HepG2 (cell line): ENCODE data around the gene HAGHL. TPM values are rescaled to one million over a fixed set of nuclear protein-coding genes. Genes with fewer than 3 reads are reported as not detected.
A peak's percentile ranks its signal among the peaks of the same experiment; 100 is the strongest.

ENCODE experiments used
- ELF1 ChIP-seq: sonication (generic); formaldehyde crosslinking; IDR thresholded peaks from 2 replicates; pipeline ENCODE4 v1.4.0; 2020; ENCODE audit warnings: missing genetic modification reagents
- KLF12 ChIP-seq: sonication (generic); formaldehyde crosslinking; IDR thresholded peaks from 2 replicates; pipeline ENCODE4 v1.4.0; 2020; ENCODE audit warnings: missing genetic modification reagents, borderline replicate concordance
- MAX ChIP-seq: IDR thresholded peaks from 2 replicates; pipeline ENCODE4 v1.6.1; 2012; ENCODE audit warnings: inconsistent platforms
- NFIB ChIP-seq: sonication (generic); formaldehyde crosslinking; IDR thresholded peaks from 2 replicates; pipeline ENCODE4 v1.9.0; 2021; ENCODE audit warnings: missing genetic modification reagents, mild to moderate bottlenecking, borderline replicate concordance
- RBFOX2 ChIP-seq: fragments of 200-400 bp; formaldehyde crosslinking; IDR thresholded peaks from 2 replicates; pipeline ENCODE4 v1.6.1; 2017; ENCODE audit warnings: low read depth, mild to moderate bottlenecking, low read length
- SIN3A ChIP-seq: IDR thresholded peaks from 2 replicates; pipeline ENCODE4 v1.6.1; 2011; ENCODE audit warnings: low read depth, mild to moderate bottlenecking, control low read depth, low read length, borderline replicate concordance
- SOX6 ChIP-seq, 2 experiments: fragments of 450-650 bp in 1 of 2; sonication (generic) in 1 of 2; formaldehyde crosslinking in 1 of 2; IDR thresholded peaks; 2 replicates each; pipeline versions ENCODE4 v1.4.0 to v1.6.1; 2017 to 2020; ENCODE audit warnings: antibody characterized with exemption in 1 of 2, mild to moderate bottlenecking in 1 of 2, missing genetic modification reagents in 1 of 2
- TBL1XR1 ChIP-seq: fragments of 150-350 bp; IDR thresholded peaks from 2 replicates; pipeline ENCODE4 v1.6.1; 2014; ENCODE audit warnings: borderline replicate concordance, low read length; ENCODE audit not compliant: partially characterized antibody
- TBX3 ChIP-seq: fragments of 450-650 bp; IDR thresholded peaks from 2 replicates; pipeline ENCODE4 v1.6.1; 2017; ENCODE audit warnings: antibody characterized with exemption, mild to moderate bottlenecking, inconsistent platforms, borderline replicate concordance
- TEAD3 ChIP-seq: optimal IDR thresholded peaks from 2 replicates; pipeline ENCODE3; 2016; ENCODE audit warnings: borderline replicate concordance
- ZBTB20 ChIP-seq: sonication (generic); formaldehyde crosslinking; IDR thresholded peaks from 2 replicates; pipeline ENCODE4 v1.8.1; 2023; ENCODE audit warnings: missing genetic modification reagents, low read depth, mild to moderate bottlenecking, borderline replicate concordance
- ZNF441 ChIP-seq: sonication (generic); formaldehyde crosslinking; IDR thresholded peaks from 2 replicates; pipeline ENCODE4 v1.7.0; 2021; ENCODE audit warnings: missing genetic modification reagents, borderline replicate concordance
- polyA plus RNA-seq, 8 experiments: library from polyadenylated mRNA; depleted of rRNA in 3 of 8; stranded (reverse) in 7 of 8; unstranded in 1 of 8; fragments of >200 nt; fragmentation: Illumina TruSeq in 4 of 8; extraction: Trizol in 4 of 8; gene quantifications; 2 replicates each; pipeline versions ENCODE4 v1.2.1 to v1.2.3, GENCODE V29; 2011 to 2016; ENCODE audit warnings: low read depth in 4 of 8, missing spikeins in 1 of 8, mixed read lengths in 1 of 8; ENCODE audit not compliant: insufficient read depth in 1 of 8
- total RNA-seq, 5 experiments: library from RNA; depleted of rRNA; stranded (reverse); fragments of >200 nt; fragmentation: Illumina TruSeq; extraction: Trizol; gene quantifications; 2 replicates each; pipeline ENCODE4 v1.2.3, GENCODE V29; 2016; ENCODE audit warnings: low read depth in 1 of 5
- TF ChIP-seq, protein P1 (sequence below): sonication (generic); formaldehyde crosslinking; IDR thresholded peaks from 2 replicates; pipeline ENCODE4 v1.4.0; 2020; ENCODE audit warnings: missing genetic modification reagents
- TF ChIP-seq, protein P2 (sequence below): sonication (generic); formaldehyde crosslinking; IDR thresholded peaks from 2 replicates; pipeline ENCODE4 v1.8.1; 2023; ENCODE audit warnings: mild to moderate bottlenecking, missing genetic modification reagents

Gene HAGHL
- total and polyA plus RNA-seq, 2 of the 13 experiments (the other 11 are each of a cell fraction or from before 2014, with no cell fraction given): 3.4 to 8.4 TPM

DNA sequence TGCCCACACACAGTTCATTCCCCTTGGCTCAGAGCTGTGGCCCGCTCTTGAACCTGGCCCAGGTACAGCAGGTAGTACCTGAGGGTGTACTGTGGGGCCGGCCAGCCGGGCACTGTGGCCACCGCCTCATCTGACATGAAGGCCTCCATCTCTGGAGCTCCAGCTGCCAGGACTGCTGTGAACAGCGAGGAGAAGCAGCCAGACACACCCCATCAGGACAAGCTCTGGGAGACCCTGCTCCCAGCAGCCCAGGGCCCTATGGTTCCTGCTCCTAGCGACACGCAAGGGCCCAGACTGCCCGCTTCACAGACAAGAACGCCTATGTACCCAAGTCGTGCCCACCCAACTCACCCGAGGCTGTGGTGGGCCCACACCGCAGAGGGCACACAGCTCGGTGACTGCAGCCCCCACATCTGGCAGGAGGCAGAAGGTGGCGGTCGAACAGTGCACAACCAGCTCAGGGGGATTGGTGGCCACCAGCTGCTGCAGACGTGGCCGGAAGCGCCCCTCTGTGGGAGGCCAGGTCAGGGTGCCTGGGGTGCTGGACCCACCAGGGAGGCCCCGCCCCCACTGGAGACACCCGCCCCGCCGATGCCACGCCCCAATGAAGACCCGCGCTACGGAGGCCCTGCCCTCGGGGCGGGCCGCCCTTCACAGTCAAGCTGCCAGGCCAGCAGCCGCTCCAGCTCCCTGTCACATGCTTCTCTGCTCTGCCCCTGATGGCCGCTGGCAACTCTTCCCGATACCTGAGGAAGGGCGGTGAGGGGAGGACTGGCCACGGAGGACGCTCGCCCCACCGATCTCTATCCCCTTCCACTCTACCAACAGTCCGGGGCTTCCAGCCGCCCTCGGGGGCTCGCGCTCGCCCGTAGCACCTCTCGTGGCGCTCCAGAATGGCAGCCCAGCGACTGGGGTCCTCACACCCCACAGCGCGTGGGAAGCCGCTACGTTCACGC lies 47.8 kb upstream of the HAGHL start (continued):
- TF ChIP-seq, protein P1, sequence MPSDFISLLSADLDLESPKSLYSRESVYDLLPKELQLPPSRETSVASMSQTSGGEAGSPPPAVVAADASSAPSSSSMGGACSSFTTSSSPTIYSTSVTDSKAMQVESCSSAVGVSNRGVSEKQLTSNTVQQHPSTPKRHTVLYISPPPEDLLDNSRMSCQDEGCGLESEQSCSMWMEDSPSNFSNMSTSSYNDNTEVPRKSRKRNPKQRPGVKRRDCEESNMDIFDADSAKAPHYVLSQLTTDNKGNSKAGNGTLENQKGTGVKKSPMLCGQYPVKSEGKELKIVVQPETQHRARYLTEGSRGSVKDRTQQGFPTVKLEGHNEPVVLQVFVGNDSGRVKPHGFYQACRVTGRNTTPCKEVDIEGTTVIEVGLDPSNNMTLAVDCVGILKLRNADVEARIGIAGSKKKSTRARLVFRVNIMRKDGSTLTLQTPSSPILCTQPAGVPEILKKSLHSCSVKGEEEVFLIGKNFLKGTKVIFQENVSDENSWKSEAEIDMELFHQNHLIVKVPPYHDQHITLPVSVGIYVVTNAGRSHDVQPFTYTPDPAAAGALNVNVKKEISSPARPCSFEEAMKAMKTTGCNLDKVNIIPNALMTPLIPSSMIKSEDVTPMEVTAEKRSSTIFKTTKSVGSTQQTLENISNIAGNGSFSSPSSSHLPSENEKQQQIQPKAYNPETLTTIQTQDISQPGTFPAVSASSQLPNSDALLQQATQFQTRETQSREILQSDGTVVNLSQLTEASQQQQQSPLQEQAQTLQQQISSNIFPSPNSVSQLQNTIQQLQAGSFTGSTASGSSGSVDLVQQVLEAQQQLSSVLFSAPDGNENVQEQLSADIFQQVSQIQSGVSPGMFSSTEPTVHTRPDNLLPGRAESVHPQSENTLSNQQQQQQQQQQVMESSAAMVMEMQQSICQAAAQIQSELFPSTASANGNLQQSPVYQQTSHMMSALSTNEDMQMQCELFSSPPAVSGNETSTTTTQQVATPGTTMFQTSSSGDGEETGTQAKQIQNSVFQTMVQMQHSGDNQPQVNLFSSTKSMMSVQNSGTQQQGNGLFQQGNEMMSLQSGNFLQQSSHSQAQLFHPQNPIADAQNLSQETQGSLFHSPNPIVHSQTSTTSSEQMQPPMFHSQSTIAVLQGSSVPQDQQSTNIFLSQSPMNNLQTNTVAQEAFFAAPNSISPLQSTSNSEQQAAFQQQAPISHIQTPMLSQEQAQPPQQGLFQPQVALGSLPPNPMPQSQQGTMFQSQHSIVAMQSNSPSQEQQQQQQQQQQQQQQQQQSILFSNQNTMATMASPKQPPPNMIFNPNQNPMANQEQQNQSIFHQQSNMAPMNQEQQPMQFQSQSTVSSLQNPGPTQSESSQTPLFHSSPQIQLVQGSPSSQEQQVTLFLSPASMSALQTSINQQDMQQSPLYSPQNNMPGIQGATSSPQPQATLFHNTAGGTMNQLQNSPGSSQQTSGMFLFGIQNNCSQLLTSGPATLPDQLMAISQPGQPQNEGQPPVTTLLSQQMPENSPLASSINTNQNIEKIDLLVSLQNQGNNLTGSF (CRISPR knock-in tag): no peak
- no peak for TF ChIP-seq TBL1XR1
- TF ChIP-seq ZNF441 (CRISPR knock-in tag): no peak
- TF ChIP-seq NFIB (CRISPR knock-in tag): no peak
- TF ChIP-seq ZBTB20 (CRISPR knock-in tag): no peak; the same call in 1 of the 2 replicates
- peak; percentile 42; the same call in 1 of the 2 replicates for TF ChIP-seq MAX
- no peak for TF ChIP-seq TBX3
- TF ChIP-seq, protein P2, sequence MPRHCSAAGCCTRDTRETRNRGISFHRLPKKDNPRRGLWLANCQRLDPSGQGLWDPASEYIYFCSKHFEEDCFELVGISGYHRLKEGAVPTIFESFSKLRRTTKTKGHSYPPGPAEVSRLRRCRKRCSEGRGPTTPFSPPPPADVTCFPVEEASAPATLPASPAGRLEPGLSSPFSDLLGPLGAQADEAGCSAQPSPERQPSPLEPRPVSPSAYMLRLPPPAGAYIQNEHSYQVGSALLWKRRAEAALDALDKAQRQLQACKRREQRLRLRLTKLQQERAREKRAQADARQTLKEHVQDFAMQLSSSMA: no peak
- peak; percentile 61 for TF ChIP-seq RBFOX2
- TF ChIP-seq SOX6 (IDR thresholded peaks at IDR 0.05): no peak
- TF ChIP-seq SOX6 (CRISPR knock-in tag; IDR thresholded peaks at IDR 0.05): no peak
- TF ChIP-seq TEAD3 (CRISPR knock-in tag): no peak
- TF ChIP-seq KLF12 (CRISPR knock-in tag): no peak
- TF ChIP-seq SIN3A: 0 out of 2 replicates have a peak, but pooled peaks have one; percentile 21
- 0 out of 2 replicates have a peak, but pooled peaks have one; percentile 27 for TF ChIP-seq ELF1 (CRISPR knock-in tag)
